Suppressor macrophage (primary cell): ENCODE results near the gene THAP2.
A peak's percentile ranks its signal among the peaks of the same experiment; 100 is the strongest.

Experiments
- DNase-seq, 4 experiments: peaks; one replicate each; pipeline ENCODE4 v3.0.0-alpha.2; 2020 to 2022
- total RNA-seq, 17 experiments: gene quantifications; one replicate each; lab custom pipeline; 2026; ENCODE audit warnings: mixed read lengths in 6 of 17, inconsistent platforms in 3 of 17; lab: John Stamatoyannopoulos, UW

THAP2 gene
- 2.3 to 32.7 (median 4.7) reads per million in 17 experiments for total RNA-seq

GRCh38 chr12:71663561-71664410 is at the start of gene THAP2, which contains the start of gene ZFC3H1:
Gene THAP2 (plus strand): TSS chr12:71664301. CDS start chr12:71664510, 209 bp downstream.
Gene ZFC3H1 (minus strand): TSS chr12:71663848. CDS start chr12:71663610, 238 bp downstream.
- DNase-seq: peak; percentile 96 to 100 (median 98)

GRCh38 chr12:71621938-71622337 is 42.2 kb upstream of the THAP2 start:
- DNase-seq: no peak

GRCh38 chr12:71625476-71625875 is 38.6 kb upstream of the THAP2 start:
- DNase-seq: no peak

- peak; percentile 37 to 58 (median 50) for DNase-seq
Measured at GRCh38 chr12:71626098-71626497, 38.0 kb upstream of the THAP2 start.

GRCh38 chr12:71626768-71627167 is 37.3 kb upstream of the THAP2 start:
- no peak for DNase-seq

- no peak for DNase-seq
Measured at GRCh38 chr12:71627438-71628002, 36.6 kb upstream of the THAP2 start.

GRCh38 chr12:71636704-71637115 is 27.4 kb upstream of the THAP2 start:
- DNase-seq: peak; percentile 55 to 84 (median 68)

GRCh38 chr12:71638499-71638898 is 25.6 kb upstream of the THAP2 start:
- no peak for DNase-seq

- peak in 1 of 4 experiments; percentile 4 for DNase-seq
Measured at GRCh38 chr12:71639341-71639760, 24.8 kb upstream of the THAP2 start.

- no peak for DNase-seq
Measured at GRCh38 chr12:71640316-71640715, 23.8 kb upstream of the THAP2 start.

- no peak for DNase-seq
Measured at GRCh38 chr12:71641390-71641789, 22.7 kb upstream of the THAP2 start.

GRCh38 chr12:71642264-71642663 is 21.8 kb upstream of the THAP2 start:
- DNase-seq: no peak

- DNase-seq: peak; percentile 42 to 75 (median 67)
Measured at GRCh38 chr12:71645268-71645667, 18.8 kb upstream of the THAP2 start.

GRCh38 chr12:71646512-71646911 is 17.6 kb upstream of the THAP2 start:
- no peak for DNase-seq

GRCh38 chr12:71648537-71648936 is 15.6 kb upstream of the THAP2 start:
- no peak for DNase-seq

- DNase-seq: peak in 2 of 4 experiments; percentile 16 to 46
Measured at GRCh38 chr12:71649401-71649800, 14.7 kb upstream of the THAP2 start.

- DNase-seq: no peak
Measured at GRCh38 chr12:71652656-71653055, 11.4 kb upstream of the THAP2 start.

- DNase-seq: no peak
Measured at GRCh38 chr12:71653137-71653536, 11.0 kb upstream of the THAP2 start.

- DNase-seq: no peak
Measured at GRCh38 chr12:71654200-71654599, 9.9 kb upstream of the THAP2 start.

- no peak for DNase-seq
Measured at GRCh38 chr12:71655495-71655894, 8.6 kb upstream of the THAP2 start.

GRCh38 chr12:71655907-71656306 is 8.2 kb upstream of the THAP2 start:
- DNase-seq: no peak

GRCh38 chr12:71656740-71657139 is 7.4 kb upstream of the THAP2 start:
- DNase-seq: no peak

GRCh38 chr12:71661977-71662530 is 2.0 kb upstream of the THAP2 start:
- DNase-seq: no peak
